ENCODE measurements around the gene FHIT. TPM values are rescaled to one million over a fixed set of nuclear protein-coding genes. Genes with fewer than 3 reads are reported as not detected.

FHIT gene
- total and polyA plus RNA-seq, 10 of the 15 experiments (the other 5 are each of a cell fraction or from before 2014, with no cell fraction given), result 4.2 to 14.9 (median 9.4) TPM

DNA sequence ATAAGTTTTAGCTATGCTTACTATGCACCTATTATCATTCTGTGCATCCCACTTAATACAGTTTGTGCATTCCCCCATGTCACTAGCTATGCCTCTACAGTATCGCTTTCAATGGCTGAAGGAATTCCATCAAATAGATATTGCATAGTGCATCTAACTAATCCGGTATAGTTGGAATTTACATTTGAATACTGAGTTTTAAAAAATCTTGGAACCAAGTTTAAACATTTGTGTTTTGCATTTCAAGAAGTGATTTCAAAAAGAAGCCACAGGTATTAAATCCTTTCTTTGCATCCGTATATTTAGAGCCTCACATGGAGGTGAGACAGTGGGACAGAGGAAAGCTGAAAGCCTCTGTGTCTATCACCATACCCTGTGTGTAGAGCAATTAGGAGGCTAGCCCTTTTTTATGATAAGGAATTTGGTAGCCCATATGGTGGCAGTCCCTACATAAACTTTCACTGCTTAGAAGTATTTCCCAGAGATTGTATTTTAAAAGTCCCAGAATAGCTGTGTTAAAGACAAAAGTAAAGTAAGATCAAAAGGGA, 1241.2 kb downstream of the FHIT start:
- intact Hi-C loops (cut with micrococcal nuclease; ENCODE audit: unreplicated experiment) (loop anchor here (10.0 kb wide), 1 partner anchor 425 kb away; no protein-coding TSS in a partner anchor), in situ Hi-C loops (cut with MboI) (no loop called here)
- ChIA-PET SMC1A (ENCODE audit: uncharacterized antibody, unreplicated experiment) (interaction anchor here (1.1 to 1.4 kb wide), 5 partner anchors 14 to 20 kb away, joined by 3 to 6 read pairs (median 4); no protein-coding TSS in a partner anchor), RAD21 (ENCODE audit: unreplicated experiment) (interaction anchor here (0.5 kb wide), 1 partner anchor 1169 kb away, joined by 3 read pairs; no protein-coding TSS in a partner anchor), POLR2A (no interaction called here), CTCF (interaction anchor here (1.3 to 1.5 kb wide), 2 partner anchors 15 to 1185 kb away, joined by 3 read pairs; no protein-coding TSS in a partner anchor)
- BruUV-seq (replicated peaks), result no TSS peak
- Histone ChIP-seq H2AFZ (ENCODE audit: control insufficient read depth, low read depth, low read length) (no peak overlapping the region), H3K36me3 (ENCODE audit: control insufficient read depth in 2 of 2, insufficient read depth in 2 of 2, low read length in 1 of 2) (no peaks in the 10 kb centered on the region), H3K9ac (ENCODE audit: control insufficient read depth, insufficient read depth, low read length) (no peak overlapping the region), H3K4me2 (ENCODE audit: control insufficient read depth, insufficient read depth) (no peak overlapping the region), H3K9me3 (replicated peaks; ENCODE audit: control insufficient read depth, insufficient read depth, low read length) (no peaks in the 10 kb centered on the region; the same call in 2 of the 3 replicates), H3K27ac (ENCODE audit: control insufficient read depth, insufficient read depth) (no peak overlapping the region), H3K27me3 (replicated peaks in 1 of 2; ENCODE audit: control insufficient read depth in 2 of 2, insufficient read depth in 2 of 2, low read length in 1 of 2) (no peaks in the 10 kb centered on the region), H4K20me1 (ENCODE audit: control insufficient read depth, insufficient read depth) (no peaks in the 10 kb centered on the region), H3K4me3 (no peak overlapping the region), H3K4me1 (ENCODE audit: control insufficient read depth, insufficient read depth, low read length) (no peaks in the 10 kb centered on the region), H3K79me2 (ENCODE audit: control insufficient read depth, insufficient read depth, low read length) (no peaks in the 10 kb centered on the region)
- DNase-seq (ENCODE audit: low read depth, low spot score) (no peak), ATAC-seq (no peak), FAIRE-seq (no peak)
- 94% methylated on average over 3 of the region's 3 CpGs for WGBS (ENCODE audit: insufficient coverage, insufficient replicate concordance, low lambda C conversion rate, missing lambda C conversion rate)
- no peak for TF ChIP-seq HDAC2 (IDR thresholded peaks at IDR 0.05)
- TF ChIP-seq CHD1 (IDR thresholded peaks at IDR 0.05; ENCODE audit: low read depth, low read length), result no peak

GRCh38 chr3:60001369-60001768, 1249.9 kb downstream of the FHIT start:
- in situ Hi-C loops (cut with MboI) (no loop called here), intact Hi-C loops (cut with micrococcal nuclease; ENCODE audit: unreplicated experiment) (no loop called here)
- TF ChIP-seq ATF2 (IDR thresholded peaks at IDR 0.05; ENCODE audit: low read length), result no peak
- no peak for TF ChIP-seq PML (IDR thresholded peaks at IDR 0.05; ENCODE audit: low read length)
- no peak for TF ChIP-seq ATF3 (IDR thresholded peaks at IDR 0.05; ENCODE audit: borderline replicate concordance, extremely low read depth, low read depth, low read length)
- TF ChIP-seq, protein P1, sequence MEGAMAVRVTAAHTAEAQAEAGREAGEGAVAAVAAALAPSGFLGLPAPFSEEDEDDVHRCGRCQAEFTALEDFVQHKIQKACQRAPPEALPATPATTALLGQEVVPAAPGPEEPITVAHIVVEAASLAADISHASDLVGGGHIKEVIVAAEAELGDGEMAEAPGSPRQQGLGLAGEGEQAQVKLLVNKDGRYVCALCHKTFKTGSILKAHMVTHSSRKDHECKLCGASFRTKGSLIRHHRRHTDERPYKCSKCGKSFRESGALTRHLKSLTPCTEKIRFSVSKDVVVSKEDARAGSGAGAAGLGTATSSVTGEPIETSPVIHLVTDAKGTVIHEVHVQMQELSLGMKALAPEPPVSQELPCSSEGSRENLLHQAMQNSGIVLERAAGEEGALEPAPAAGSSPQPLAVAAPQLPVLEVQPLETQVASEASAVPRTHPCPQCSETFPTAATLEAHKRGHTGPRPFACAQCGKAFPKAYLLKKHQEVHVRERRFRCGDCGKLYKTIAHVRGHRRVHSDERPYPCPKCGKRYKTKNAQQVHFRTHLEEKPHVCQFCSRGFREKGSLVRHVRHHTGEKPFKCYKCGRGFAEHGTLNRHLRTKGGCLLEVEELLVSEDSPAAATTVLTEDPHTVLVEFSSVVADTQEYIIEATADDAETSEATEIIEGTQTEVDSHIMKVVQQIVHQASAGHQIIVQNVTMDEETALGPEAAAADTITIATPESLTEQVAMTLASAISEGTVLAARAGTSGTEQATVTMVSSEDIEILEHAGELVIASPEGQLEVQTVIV (IDR thresholded peaks at IDR 0.05; ENCODE audit: borderline replicate concordance, partially characterized antibody), result no peak
- TF ChIP-seq MEF2B (IDR thresholded peaks at IDR 0.05; ENCODE audit: partially characterized antibody, poor library complexity, severe bottlenecking), result no peak
- no peak for TF ChIP-seq SUPT20H (IDR thresholded peaks at IDR 0.05; ENCODE audit: borderline replicate concordance, control insufficient read depth, low read depth, low read length)
- 76% methylated on average over 6 of the region's 6 CpGs for WGBS (ENCODE audit: insufficient coverage, insufficient replicate concordance, low lambda C conversion rate, missing lambda C conversion rate)
- ChIA-PET SMC1A (ENCODE audit: uncharacterized antibody, unreplicated experiment) (no interaction called here), CTCF (no interaction called here), POLR2A (no interaction called here), RAD21 (ENCODE audit: unreplicated experiment) (no interaction called here)
- H3K4me3 ChIP-seq, result no peak overlapping the region
- no peak overlapping the region for H3K27ac ChIP-seq (ENCODE audit: control insufficient read depth, insufficient read depth)
- no peaks in the 10 kb centered on the region for H3K36me3 ChIP-seq (ENCODE audit: control insufficient read depth in 2 of 2, insufficient read depth in 2 of 2, low read length in 1 of 2)
- no TSS peak for BruUV-seq (replicated peaks)
- H3K9me3 ChIP-seq (replicated peaks; ENCODE audit: control insufficient read depth, insufficient read depth, low read length), result no peaks in the 10 kb centered on the region
- no peak overlapping the region for H2AFZ ChIP-seq (ENCODE audit: control insufficient read depth, low read depth, low read length)
- FAIRE-seq (no peak), DNase-seq (ENCODE audit: low read depth, low spot score) (no peak), ATAC-seq (no peak)
- H3K27me3 ChIP-seq (replicated peaks in 1 of 2; ENCODE audit: control insufficient read depth in 2 of 2, insufficient read depth in 2 of 2, low read length in 1 of 2), result no peaks in the 10 kb centered on the region
- H4K20me1 ChIP-seq (ENCODE audit: control insufficient read depth, insufficient read depth), result no peaks in the 10 kb centered on the region
- H3K4me2 ChIP-seq (ENCODE audit: control insufficient read depth, insufficient read depth), result no peak overlapping the region
- H3K4me1 ChIP-seq (ENCODE audit: control insufficient read depth, insufficient read depth, low read length), result no peaks in the 10 kb centered on the region
- no peaks in the 10 kb centered on the region for H3K79me2 ChIP-seq (ENCODE audit: control insufficient read depth, insufficient read depth, low read length)
- H3K9ac ChIP-seq (ENCODE audit: control insufficient read depth, insufficient read depth, low read length), result no peak overlapping the region
